Keratinocyte (primary cell): Measurements from ENCODE around the gene NLGN4X. TPM values are rescaled to one million over a fixed set of nuclear protein-coding genes. Genes with fewer than 3 reads are reported as not detected.

Experiments
- DNase-seq: peaks from one replicate; pipeline ENCODE4 v3.0.0-alpha.2; 2011; ENCODE audit warnings: low read depth, missing footprints, low spot score
- FAIRE-seq: peaks from 2 replicates; lab custom pipeline; 2011; peaks lifted over from hg19 to GRCh38; lab: Jason Lieb, UNC
- H2AFZ ChIP-seq: 2 replicates; pipeline ENCODE4 v1.6.0; 2012; ENCODE audit warnings: low read length, control low read depth, inconsistent platforms; ENCODE audit not compliant: control insufficient read depth
- H3K27ac ChIP-seq: 2 replicates; pipeline ENCODE4 v1.5.1; 2011; ENCODE audit warnings: low read length; ENCODE audit not compliant: control insufficient read depth, insufficient read depth
- H3K27me3 ChIP-seq: 3 replicates; pipeline ENCODE4 v1.6.0; 2011; ENCODE audit warnings: low read length; ENCODE audit not compliant: control insufficient read depth, insufficient read depth; ENCODE audit errors: extremely low read depth
- H3K36me3 ChIP-seq, 2 experiments: 2 replicates in 1 of 2; 3 replicates in 1 of 2; pipeline ENCODE4 v1.5.1; 2011; ENCODE audit warnings: low read length in 2 of 2, mild to moderate bottlenecking in 1 of 2; ENCODE audit not compliant: control insufficient read depth in 2 of 2, insufficient read depth in 2 of 2; ENCODE audit errors: extremely low read depth in 1 of 2
- H3K4me1 ChIP-seq: 3 replicates; pipeline ENCODE4 v1.5.1; 2011; ENCODE audit warnings: low read length; ENCODE audit not compliant: control insufficient read depth, insufficient read depth; ENCODE audit errors: extremely low read depth
- H3K4me2 ChIP-seq: 3 replicates; pipeline ENCODE4 v1.6.0; 2011; ENCODE audit warnings: low read depth, low read length; ENCODE audit not compliant: control insufficient read depth, insufficient read depth; ENCODE audit errors: extremely low read depth
- H3K4me3 ChIP-seq, 3 experiments: fragments of 200-600 bp in 1 of 3; sonication (generic) in 1 of 3; 2 replicates in 2 of 3; 3 replicates in 1 of 3; pipeline ENCODE4 v1.5.1; 2011 to 2016; ENCODE audit warnings: low read length in 3 of 3, mild to moderate bottlenecking in 3 of 3, control low read depth in 2 of 3, inconsistent platforms in 1 of 3, low read depth in 1 of 3, mixed read lengths in 1 of 3, mixed run types in 1 of 3, moderate library complexity in 1 of 3; ENCODE audit not compliant: control insufficient read depth in 2 of 3, insufficient read depth in 2 of 3; ENCODE audit errors: extremely low read depth in 1 of 3
- H3K79me2 ChIP-seq: 2 replicates; pipeline ENCODE4 v1.6.0; 2012; ENCODE audit warnings: low read length; ENCODE audit not compliant: control insufficient read depth, insufficient read depth
- H3K9ac ChIP-seq: 3 replicates; pipeline ENCODE4 v1.6.0; 2011; ENCODE audit warnings: low read length; ENCODE audit not compliant: control insufficient read depth, insufficient read depth; ENCODE audit errors: extremely low read depth
- H3K9me1 ChIP-seq: 3 replicates; pipeline ENCODE4 v1.6.0; 2011; ENCODE audit warnings: low read length; ENCODE audit not compliant: control insufficient read depth, insufficient read depth; ENCODE audit errors: extremely low read depth
- H3K9me3 ChIP-seq: 2 replicates; pipeline ENCODE4 v1.5.1; 2012; ENCODE audit warnings: low read depth, low read length; ENCODE audit not compliant: control insufficient read depth
- H4K20me1 ChIP-seq: 3 replicates; pipeline ENCODE4 v1.6.0; 2011; ENCODE audit warnings: low read length; ENCODE audit not compliant: control insufficient read depth, insufficient read depth; ENCODE audit errors: extremely low read depth
- EZH2 ChIP-seq: IDR thresholded peaks from one replicate; pipeline ENCODE4 v1.6.1; 2012; ENCODE audit warnings: inconsistent platforms, mild to moderate bottlenecking, low read length, moderate library complexity
- dilution Hi-C: fragments of 300-500 bp; cut with MboI; formaldehyde crosslinking; loops from one replicate; pipeline ENCODE4 v1.7.0; 2020; ENCODE audit warnings: low sequenced_read_pairs; ENCODE audit not compliant: extremely low pct_ligation_motif_present
- polyA plus RNA-seq, 5 experiments: library from polyadenylated mRNA; depleted of rRNA in 3 of 5; stranded (reverse) in 3 of 5; stranded (forward) in 1 of 5; unstranded in 1 of 5; fragments of >200 nt; gene quantifications; 1 replicate in 1 of 5; 2 replicates in 3 of 5; 3 replicates in 1 of 5; pipeline versions ENCODE4 v1.2.1 to v1.2.3, GENCODE V29; 2011 to 2012; ENCODE audit warnings: missing spikeins in 2 of 5, low read depth in 1 of 5, low replicate concordance in 1 of 5
- TF ChIP-seq, protein P1 (sequence below), 3 experiments: IDR thresholded peaks in 1 of 3; conservative IDR thresholded peaks in 1 of 3; optimal IDR thresholded peaks in 1 of 3; 2 replicates in 2 of 3; 3 replicates in 1 of 3; pipeline versions ENCODE3 to v1.5.1; 2011; ENCODE audit warnings: low read length in 3 of 3, mild to moderate bottlenecking in 3 of 3, moderate library complexity in 2 of 3, control low read depth in 1 of 3, inconsistent platforms in 1 of 3; ENCODE audit not compliant: insufficient read depth in 2 of 3; ENCODE audit errors: extremely low read depth in 1 of 3

The NLGN4X gene
- polyA plus RNA-seq, 1 donor (not counting 4 experiments of a cell fraction or from before 2014, with no cell fraction given): 2.0 TPM

DNA sequence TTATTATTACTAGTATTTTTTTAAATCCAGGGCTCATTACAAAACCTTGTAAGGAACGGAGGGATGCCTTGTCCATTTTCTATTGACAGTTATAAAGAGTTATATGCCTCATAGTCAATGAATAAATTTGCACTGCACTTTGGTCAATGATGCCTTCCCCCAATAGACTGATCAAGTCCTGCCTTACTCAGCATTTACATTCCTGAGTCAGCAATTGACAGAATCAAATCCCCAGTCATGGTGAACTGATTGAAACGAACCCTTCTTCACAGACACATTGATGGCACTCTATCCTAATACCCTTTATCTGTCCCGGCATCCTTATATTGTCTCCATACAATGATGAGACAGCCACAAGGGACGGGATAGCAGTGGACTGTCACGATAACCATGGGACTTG is 213.2 kb downstream of the NLGN4X start:
- no peak overlapping the region for H3K27ac ChIP-seq
- H3K79me2 ChIP-seq: no peaks in the 10 kb centered on the region
- H3K9me1 ChIP-seq: no peaks in the 10 kb centered on the region
- no peak overlapping the region for H3K4me2 ChIP-seq
- no peaks in the 10 kb centered on the region for H3K4me1 ChIP-seq
- dilution Hi-C loops: no loop called here
- no peak for DNase-seq
- H2AFZ ChIP-seq: no peak overlapping the region
- no peaks in the 10 kb centered on the region for H3K27me3 ChIP-seq
- TF ChIP-seq, protein P1, sequence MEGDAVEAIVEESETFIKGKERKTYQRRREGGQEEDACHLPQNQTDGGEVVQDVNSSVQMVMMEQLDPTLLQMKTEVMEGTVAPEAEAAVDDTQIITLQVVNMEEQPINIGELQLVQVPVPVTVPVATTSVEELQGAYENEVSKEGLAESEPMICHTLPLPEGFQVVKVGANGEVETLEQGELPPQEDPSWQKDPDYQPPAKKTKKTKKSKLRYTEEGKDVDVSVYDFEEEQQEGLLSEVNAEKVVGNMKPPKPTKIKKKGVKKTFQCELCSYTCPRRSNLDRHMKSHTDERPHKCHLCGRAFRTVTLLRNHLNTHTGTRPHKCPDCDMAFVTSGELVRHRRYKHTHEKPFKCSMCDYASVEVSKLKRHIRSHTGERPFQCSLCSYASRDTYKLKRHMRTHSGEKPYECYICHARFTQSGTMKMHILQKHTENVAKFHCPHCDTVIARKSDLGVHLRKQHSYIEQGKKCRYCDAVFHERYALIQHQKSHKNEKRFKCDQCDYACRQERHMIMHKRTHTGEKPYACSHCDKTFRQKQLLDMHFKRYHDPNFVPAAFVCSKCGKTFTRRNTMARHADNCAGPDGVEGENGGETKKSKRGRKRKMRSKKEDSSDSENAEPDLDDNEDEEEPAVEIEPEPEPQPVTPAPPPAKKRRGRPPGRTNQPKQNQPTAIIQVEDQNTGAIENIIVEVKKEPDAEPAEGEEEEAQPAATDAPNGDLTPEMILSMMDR (optimal IDR thresholded peaks at IDR 0.05 in 1 of 3, IDR thresholded peaks at IDR 0.05 in 1 of 3, conservative IDR thresholded peaks at IDR 0.05 in 1 of 3; ENCODE audit: extremely low read depth in 1 of 3, insufficient read depth in 2 of 3, low read length in 3 of 3): no peak
- no peak for TF ChIP-seq EZH2
- H3K9me3 ChIP-seq: no peaks in the 10 kb centered on the region
- no peak overlapping the region for H3K4me3 ChIP-seq
- no peaks in the 10 kb centered on the region for H3K36me3 ChIP-seq
- H3K9ac ChIP-seq: no peak overlapping the region
- no peaks in the 10 kb centered on the region for H4K20me1 ChIP-seq
- FAIRE-seq: no peak

DNA sequence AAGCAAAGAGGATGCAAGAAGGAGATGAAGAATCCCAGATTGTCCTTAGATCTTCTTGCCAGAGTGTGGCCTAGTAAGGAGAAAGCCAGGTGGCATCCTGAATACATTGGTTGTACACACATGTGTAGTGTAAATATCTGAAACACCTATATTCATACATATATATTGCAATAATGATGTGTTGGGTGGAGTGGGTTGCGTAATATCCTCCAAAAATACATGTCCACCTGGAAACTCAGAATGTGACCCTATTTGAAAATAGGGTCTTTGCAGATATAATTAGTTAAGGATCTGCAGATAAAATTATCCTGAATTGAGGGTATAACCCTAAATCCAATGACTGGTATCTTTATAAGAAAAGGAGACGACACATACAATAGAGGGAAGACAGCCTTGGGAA is 216.3 kb downstream of the NLGN4X start:
- H3K27ac ChIP-seq: no peak overlapping the region
- no peaks in the 10 kb centered on the region for H3K4me1 ChIP-seq
- H3K27me3 ChIP-seq: no peaks in the 10 kb centered on the region
- no peak overlapping the region for H3K4me2 ChIP-seq
- FAIRE-seq (no peak), DNase-seq (no peak)
- H3K9me1 ChIP-seq: no peaks in the 10 kb centered on the region
- H3K9me3 ChIP-seq: no peaks in the 10 kb centered on the region
- no peak overlapping the region for H2AFZ ChIP-seq
- no peaks in the 10 kb centered on the region for H4K20me1 ChIP-seq
- TF ChIP-seq, protein P1 (optimal IDR thresholded peaks at IDR 0.05 in 1 of 3, IDR thresholded peaks at IDR 0.05 in 1 of 3, conservative IDR thresholded peaks at IDR 0.05 in 1 of 3; ENCODE audit: extremely low read depth in 1 of 3, insufficient read depth in 2 of 3, low read length in 3 of 3): no peak
- TF ChIP-seq EZH2: no peak
- no peaks in the 10 kb centered on the region for H3K36me3 ChIP-seq
- no peaks in the 10 kb centered on the region for H3K79me2 ChIP-seq
- H3K9ac ChIP-seq: no peak overlapping the region
- dilution Hi-C loops: no loop called here
- H3K4me3 ChIP-seq: no peak overlapping the region
